K562 (cell line): ENCODE measurements around the gene APC2. TPM values are rescaled to one million over a fixed set of nuclear protein-coding genes. Genes with fewer than 3 reads are reported as not detected.

Source experiments
- BMI1 ChIP-seq: fragments of 150-350 bp; IDR thresholded peaks from 2 replicates; pipeline ENCODE4 v1.6.1; 2014; ENCODE audit warnings: low read length
- BRD9 ChIP-seq: fragments of 450-650 bp; IDR thresholded peaks from 2 replicates; pipeline ENCODE4 v1.6.1; 2018; ENCODE audit warnings: low read depth; ENCODE audit not compliant: partially characterized antibody
- CHCHD3 ChIP-seq: fragments of 250-450 bp; sonication (Bioruptor Pico); IDR thresholded peaks from 2 replicates; pipeline ENCODE4 v2.1.2; 2022; ENCODE audit warnings: mild to moderate bottlenecking
- CREBBP ChIP-seq: IDR thresholded peaks from one replicate; pipeline ENCODE4 v1.6.1; 2012; ENCODE audit warnings: low read depth, mild to moderate bottlenecking, control low read depth, inconsistent platforms, low read length
- HDAC8 ChIP-seq: fragments of 450-650 bp; IDR thresholded peaks from 2 replicates; pipeline ENCODE4 v1.6.1; 2016; ENCODE audit warnings: mild to moderate bottlenecking, missing genetic modification characterization, moderate library complexity, missing compliant biosample characterization
- KLF16 ChIP-seq: IDR thresholded peaks from 2 replicates; pipeline ENCODE4 v1.6.1; 2016; ENCODE audit warnings: antibody characterized with exemption
- PCBP1 ChIP-seq: fragments of 200-400 bp; formaldehyde crosslinking; IDR thresholded peaks from 2 replicates; pipeline ENCODE4 v1.6.1; 2018; ENCODE audit warnings: mild to moderate bottlenecking, low read depth, low read length; ENCODE audit not compliant: poor library complexity, severe bottlenecking
- POLR2AphosphoS2 ChIP-seq: IDR thresholded peaks from 2 replicates; pipeline ENCODE4 v1.6.1; 2012; ENCODE audit warnings: low read length, improper control_type of control experiment
- RHOXF2B ChIP-seq: fragments of 250-450 bp; sonication (Bioruptor Pico); conservative IDR thresholded peaks from 2 replicates; pipeline ENCODE4 v1.5.1; 2021
- TAL1 ChIP-seq: fragments of 450-650 bp; IDR thresholded peaks from 2 replicates; pipeline ENCODE4 v1.6.1; 2016; ENCODE audit warnings: mild to moderate bottlenecking
- ZBTB1 ChIP-seq: sonication (generic); formaldehyde crosslinking; IDR thresholded peaks from 2 replicates; pipeline ENCODE4 v1.8.1; 2023; ENCODE audit warnings: missing genetic modification reagents, low read depth, mild to moderate bottlenecking, borderline replicate concordance
- ZNF41 ChIP-seq: fragments of 250-450 bp; sonication (Bioruptor Pico); conservative IDR thresholded peaks from 2 replicates; pipeline ENCODE4 v1.4.0; 2020; ENCODE audit warnings: mild to moderate bottlenecking
- ZNF436 ChIP-seq: fragments of 250-450, 450-650 bp; sonication (Bioruptor Pico); formaldehyde crosslinking; IDR thresholded peaks from 2 replicates; pipeline ENCODE4 v1.7.0; 2020; ENCODE audit warnings: mild to moderate bottlenecking
- ZNF583 ChIP-seq: fragments of 250-450 bp; sonication (Bioruptor Pico); IDR thresholded peaks from 2 replicates; pipeline ENCODE4 v1.4.0; 2020
- polyA plus RNA-seq, 8 experiments: library from polyadenylated mRNA; depleted of rRNA in 4 of 8; stranded (reverse) in 5 of 8; unstranded in 3 of 8; fragments of >200 nt; fragmentation: Nextera tagmentation in 2 of 8; fragmentation: Illumina TruSeq in 1 of 8; extraction: Ambion mirVana in 2 of 8; extraction: Trizol in 1 of 8; gene quantifications; 2 replicates each; pipeline versions ENCODE4 v1.2.1 to v1.2.3, GENCODE V29; 2011 to 2014; ENCODE audit warnings: inconsistent platforms in 1 of 8, missing spikeins in 1 of 8
- total RNA-seq, 7 experiments: library from RNA; depleted of rRNA in 6 of 7; stranded (reverse); fragments of >200 nt in 6 of 7; fragmentation: Illumina TruSeq in 2 of 7; extraction: Trizol in 2 of 7; gene quantifications; 2 replicates each; pipeline versions ENCODE4 v1.2.1 to v1.2.3, GENCODE V29; 2011 to 2021; ENCODE audit warnings: low replicate concordance in 1 of 7
- TF ChIP-seq, protein P1 (sequence below): fragments of 200-800 bp; sonication (Bioruptor generic); IDR thresholded peaks from 2 replicates; pipeline ENCODE4 v1.6.1; 2016; ENCODE audit warnings: missing genetic modification characterization, missing compliant biosample characterization
- TF ChIP-seq, protein P2 (sequence below): sonication (generic); formaldehyde crosslinking; IDR thresholded peaks from 2 replicates; pipeline ENCODE4 v1.8.0; 2022; ENCODE audit warnings: mild to moderate bottlenecking, missing genetic modification reagents
- TF ChIP-seq, protein P3 (sequence below), 2 experiments: fragments of 450-650 bp in 1 of 2; sonication (generic) in 1 of 2; formaldehyde crosslinking in 1 of 2; IDR thresholded peaks in 1 of 2; conservative IDR thresholded peaks in 1 of 2; 2 replicates each; pipeline versions ENCODE4 v1.6.1 to v1.8.1; 2016 to 2023; ENCODE audit warnings: mild to moderate bottlenecking in 2 of 2, moderate library complexity in 2 of 2, inconsistent platforms in 1 of 2, missing genetic modification reagents in 1 of 2
- TF ChIP-seq, protein P4 (sequence below): fragments of 450-650 bp; formaldehyde crosslinking; IDR thresholded peaks from 2 replicates; pipeline ENCODE4 v1.4.0; 2020; ENCODE audit warnings: mild to moderate bottlenecking, moderate library complexity
- TF ChIP-seq, protein P5 (sequence below): fragments of 450-650 bp; IDR thresholded peaks from 2 replicates; pipeline ENCODE4 v1.6.1; 2016

APC2 gene
- total and polyA plus RNA-seq, 9 of the 15 experiments (the other 6 are each of a cell fraction or from before 2014, with no cell fraction given): 0.01 to 0.40 (median 0.05) TPM; not detected in 3

DNA sequence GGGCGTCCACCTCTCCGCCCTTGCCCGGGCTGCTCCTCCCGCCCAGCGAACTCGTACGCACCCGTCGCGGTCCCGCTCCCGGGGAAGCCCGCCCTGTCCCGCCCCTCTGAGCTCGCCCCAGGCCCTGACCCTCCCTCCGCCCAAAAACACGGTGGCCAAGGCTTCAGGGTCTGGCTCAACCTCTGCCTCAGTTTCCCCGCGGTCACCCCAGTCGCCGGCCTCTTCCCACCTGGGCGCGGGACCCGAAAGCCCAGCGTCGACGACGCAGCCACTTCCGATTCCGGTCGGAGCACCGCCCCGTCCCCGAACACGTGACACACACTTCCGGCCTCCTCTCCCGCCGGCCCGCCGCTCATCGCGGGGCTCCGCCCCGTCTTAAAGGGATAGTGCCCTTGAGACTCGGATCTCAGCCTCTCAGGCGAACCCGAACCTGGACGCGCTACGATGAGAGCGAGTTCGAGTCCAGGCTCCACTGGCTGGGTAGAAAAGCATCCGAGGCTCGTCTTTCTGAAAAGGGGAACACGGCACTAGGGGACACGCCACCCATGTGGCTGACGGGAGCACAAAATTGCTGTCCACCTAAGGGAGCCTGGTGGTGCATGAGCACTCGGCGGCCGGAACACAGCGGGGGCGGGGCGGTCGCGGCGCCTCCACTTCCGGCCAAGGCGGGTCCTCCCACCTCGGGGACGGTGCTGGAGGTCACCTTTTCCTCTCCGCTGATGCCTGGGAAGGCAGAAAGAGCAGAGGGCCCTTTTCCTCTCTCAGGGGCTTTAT is 29.2 kb downstream of the APC2 start, which contains the start of gene C19orf25 (continued):
- TF ChIP-seq, protein P1, sequence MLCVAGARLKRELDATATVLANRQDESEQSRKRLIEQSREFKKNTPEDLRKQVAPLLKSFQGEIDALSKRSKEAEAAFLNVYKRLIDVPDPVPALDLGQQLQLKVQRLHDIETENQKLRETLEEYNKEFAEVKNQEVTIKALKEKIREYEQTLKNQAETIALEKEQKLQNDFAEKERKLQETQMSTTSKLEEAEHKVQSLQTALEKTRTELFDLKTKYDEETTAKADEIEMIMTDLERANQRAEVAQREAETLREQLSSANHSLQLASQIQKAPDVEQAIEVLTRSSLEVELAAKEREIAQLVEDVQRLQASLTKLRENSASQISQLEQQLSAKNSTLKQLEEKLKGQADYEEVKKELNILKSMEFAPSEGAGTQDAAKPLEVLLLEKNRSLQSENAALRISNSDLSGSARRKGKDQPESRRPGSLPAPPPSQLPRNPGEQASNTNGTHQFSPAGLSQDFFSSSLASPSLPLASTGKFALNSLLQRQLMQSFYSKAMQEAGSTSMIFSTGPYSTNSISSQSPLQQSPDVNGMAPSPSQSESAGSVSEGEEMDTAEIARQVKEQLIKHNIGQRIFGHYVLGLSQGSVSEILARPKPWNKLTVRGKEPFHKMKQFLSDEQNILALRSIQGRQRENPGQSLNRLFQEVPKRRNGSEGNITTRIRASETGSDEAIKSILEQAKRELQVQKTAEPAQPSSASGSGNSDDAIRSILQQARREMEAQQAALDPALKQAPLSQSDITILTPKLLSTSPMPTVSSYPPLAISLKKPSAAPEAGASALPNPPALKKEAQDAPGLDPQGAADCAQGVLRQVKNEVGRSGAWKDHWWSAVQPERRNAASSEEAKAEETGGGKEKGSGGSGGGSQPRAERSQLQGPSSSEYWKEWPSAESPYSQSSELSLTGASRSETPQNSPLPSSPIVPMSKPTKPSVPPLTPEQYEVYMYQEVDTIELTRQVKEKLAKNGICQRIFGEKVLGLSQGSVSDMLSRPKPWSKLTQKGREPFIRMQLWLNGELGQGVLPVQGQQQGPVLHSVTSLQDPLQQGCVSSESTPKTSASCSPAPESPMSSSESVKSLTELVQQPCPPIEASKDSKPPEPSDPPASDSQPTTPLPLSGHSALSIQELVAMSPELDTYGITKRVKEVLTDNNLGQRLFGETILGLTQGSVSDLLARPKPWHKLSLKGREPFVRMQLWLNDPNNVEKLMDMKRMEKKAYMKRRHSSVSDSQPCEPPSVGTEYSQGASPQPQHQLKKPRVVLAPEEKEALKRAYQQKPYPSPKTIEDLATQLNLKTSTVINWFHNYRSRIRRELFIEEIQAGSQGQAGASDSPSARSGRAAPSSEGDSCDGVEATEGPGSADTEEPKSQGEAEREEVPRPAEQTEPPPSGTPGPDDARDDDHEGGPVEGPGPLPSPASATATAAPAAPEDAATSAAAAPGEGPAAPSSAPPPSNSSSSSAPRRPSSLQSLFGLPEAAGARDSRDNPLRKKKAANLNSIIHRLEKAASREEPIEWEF (CRISPR knock-in tag): no peak
- no peak for TF ChIP-seq KLF16
- TF ChIP-seq, protein P2, sequence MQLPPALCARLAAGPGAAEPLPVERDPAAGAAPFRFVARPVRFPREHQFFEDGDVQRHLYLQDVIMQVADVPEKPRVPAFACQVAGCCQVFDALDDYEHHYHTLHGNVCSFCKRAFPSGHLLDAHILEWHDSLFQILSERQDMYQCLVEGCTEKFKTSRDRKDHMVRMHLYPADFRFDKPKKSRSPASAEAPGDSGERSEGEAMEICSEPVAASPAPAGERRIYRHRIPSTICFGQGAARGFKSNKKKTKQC (CRISPR knock-in tag): peak; percentile 63; the same call in 1 of the 2 replicates
- no peak for TF ChIP-seq PCBP1
- no peak for TF ChIP-seq ZNF41 (CRISPR knock-in tag)
- no peak for TF ChIP-seq HDAC8 (tag)
- no peak for TF ChIP-seq ZBTB1 (CRISPR knock-in tag)
- no peak for TF ChIP-seq TAL1
- TF ChIP-seq, protein P3, sequence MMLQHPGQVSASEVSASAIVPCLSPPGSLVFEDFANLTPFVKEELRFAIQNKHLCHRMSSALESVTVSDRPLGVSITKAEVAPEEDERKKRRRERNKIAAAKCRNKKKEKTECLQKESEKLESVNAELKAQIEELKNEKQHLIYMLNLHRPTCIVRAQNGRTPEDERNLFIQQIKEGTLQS (IDR thresholded peaks at IDR 0.05): no peak; the same call in 1 of the 2 replicates
- TF ChIP-seq, protein P3 (CRISPR knock-in tag; conservative IDR thresholded peaks at IDR 0.05): peak; percentile 85
- TF ChIP-seq, protein P4, sequence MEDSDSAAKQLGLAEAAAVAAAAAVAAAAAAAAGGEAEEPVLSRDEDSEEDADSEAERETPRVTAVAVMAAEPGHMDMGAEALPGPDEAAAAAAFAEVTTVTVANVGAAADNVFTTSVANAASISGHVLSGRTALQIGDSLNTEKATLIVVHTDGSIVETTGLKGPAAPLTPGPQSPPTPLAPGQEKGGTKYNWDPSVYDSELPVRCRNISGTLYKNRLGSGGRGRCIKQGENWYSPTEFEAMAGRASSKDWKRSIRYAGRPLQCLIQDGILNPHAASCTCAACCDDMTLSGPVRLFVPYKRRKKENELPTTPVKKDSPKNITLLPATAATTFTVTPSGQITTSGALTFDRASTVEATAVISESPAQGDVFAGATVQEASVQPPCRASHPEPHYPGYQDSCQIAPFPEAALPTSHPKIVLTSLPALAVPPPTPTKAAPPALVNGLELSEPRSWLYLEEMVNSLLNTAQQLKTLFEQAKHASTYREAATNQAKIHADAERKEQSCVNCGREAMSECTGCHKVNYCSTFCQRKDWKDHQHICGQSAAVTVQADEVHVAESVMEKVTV (CRISPR knock-in tag): no peak
- no peak for TF ChIP-seq CHCHD3 (CRISPR knock-in tag)
- TF ChIP-seq, protein P5, sequence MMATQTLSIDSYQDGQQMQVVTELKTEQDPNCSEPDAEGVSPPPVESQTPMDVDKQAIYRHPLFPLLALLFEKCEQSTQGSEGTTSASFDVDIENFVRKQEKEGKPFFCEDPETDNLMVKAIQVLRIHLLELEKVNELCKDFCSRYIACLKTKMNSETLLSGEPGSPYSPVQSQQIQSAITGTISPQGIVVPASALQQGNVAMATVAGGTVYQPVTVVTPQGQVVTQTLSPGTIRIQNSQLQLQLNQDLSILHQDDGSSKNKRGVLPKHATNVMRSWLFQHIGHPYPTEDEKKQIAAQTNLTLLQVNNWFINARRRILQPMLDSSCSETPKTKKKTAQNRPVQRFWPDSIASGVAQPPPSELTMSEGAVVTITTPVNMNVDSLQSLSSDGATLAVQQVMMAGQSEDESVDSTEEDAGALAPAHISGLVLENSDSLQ: peak; percentile 97
- no peak for TF ChIP-seq BRD9
- no peak for TF ChIP-seq RHOXF2B (CRISPR knock-in tag)
- TF ChIP-seq POLR2AphosphoS2: peak; percentile 49; the same call in 1 of the 2 replicates
- TF ChIP-seq CREBBP: no peak
- TF ChIP-seq ZNF583 (CRISPR knock-in tag): no peak
- TF ChIP-seq BMI1: no peak
- no peak for TF ChIP-seq ZNF436 (CRISPR knock-in tag)
